ENCODE data around the gene UPP2.

DNA sequence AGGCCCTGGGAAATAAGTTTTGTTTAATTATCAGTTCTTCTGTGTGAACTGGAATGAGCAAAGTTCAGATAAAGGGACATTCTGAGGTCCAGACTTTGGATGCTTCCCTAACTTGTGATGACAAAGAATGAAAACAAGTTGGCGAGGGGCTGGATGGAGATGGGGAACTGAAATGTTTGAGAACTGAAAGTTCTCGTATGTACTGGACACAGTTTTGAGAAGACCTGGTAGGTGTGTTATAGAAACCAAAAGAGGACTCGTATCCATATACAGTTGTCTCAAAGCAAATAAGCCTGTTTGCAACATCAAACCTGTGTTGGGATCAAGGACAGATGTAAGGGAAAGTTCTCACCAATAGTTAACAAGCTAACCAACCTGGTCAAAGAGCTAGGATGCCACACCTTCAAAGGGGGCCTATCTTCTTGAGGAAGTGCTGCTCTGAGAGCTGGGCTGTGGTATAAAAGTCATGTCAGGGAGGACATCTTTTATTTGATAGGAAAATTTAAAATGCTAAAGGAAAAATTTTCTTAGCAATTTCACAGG, at the start of gene UPP2:
- TF ChIP-seq, protein P1, sequence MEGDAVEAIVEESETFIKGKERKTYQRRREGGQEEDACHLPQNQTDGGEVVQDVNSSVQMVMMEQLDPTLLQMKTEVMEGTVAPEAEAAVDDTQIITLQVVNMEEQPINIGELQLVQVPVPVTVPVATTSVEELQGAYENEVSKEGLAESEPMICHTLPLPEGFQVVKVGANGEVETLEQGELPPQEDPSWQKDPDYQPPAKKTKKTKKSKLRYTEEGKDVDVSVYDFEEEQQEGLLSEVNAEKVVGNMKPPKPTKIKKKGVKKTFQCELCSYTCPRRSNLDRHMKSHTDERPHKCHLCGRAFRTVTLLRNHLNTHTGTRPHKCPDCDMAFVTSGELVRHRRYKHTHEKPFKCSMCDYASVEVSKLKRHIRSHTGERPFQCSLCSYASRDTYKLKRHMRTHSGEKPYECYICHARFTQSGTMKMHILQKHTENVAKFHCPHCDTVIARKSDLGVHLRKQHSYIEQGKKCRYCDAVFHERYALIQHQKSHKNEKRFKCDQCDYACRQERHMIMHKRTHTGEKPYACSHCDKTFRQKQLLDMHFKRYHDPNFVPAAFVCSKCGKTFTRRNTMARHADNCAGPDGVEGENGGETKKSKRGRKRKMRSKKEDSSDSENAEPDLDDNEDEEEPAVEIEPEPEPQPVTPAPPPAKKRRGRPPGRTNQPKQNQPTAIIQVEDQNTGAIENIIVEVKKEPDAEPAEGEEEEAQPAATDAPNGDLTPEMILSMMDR (IDR thresholded peaks at IDR 0.05 in 4 of 5, conservative IDR thresholded peaks at IDR 0.05 in 1 of 5): no peak
- no peak for TF ChIP-seq POLR2A (IDR thresholded peaks at IDR 0.05)

Measured in gastrocnemius medialis (tissue), 4 donors.